ENCODE measurements around the gene SUSD2.

DNA sequence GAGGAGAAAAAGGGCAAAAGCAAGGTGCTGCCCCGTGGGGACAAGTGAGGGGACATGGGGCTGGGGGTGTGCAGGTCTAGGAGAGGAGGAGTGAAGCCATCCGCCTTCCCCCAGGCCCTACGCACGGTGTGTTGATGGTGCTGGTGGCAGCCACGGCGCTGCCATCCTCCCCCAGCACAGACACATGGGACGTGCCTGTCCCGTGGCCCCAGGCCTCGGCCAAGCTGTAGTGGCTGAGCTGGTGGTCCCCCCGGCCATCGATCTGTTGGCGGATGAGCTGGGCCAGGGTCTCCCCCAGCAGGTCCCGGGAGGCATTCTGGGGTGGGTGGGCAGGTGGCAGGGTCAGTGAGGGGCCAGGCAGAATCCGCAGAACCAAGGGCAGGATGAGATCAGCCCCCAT, 44.7 kb downstream of the SUSD2 start:
- TF ChIP-seq POLR2A (IDR thresholded peaks at IDR 0.05; ENCODE audit: low read depth), result no peak
- TF ChIP-seq, protein P1, sequence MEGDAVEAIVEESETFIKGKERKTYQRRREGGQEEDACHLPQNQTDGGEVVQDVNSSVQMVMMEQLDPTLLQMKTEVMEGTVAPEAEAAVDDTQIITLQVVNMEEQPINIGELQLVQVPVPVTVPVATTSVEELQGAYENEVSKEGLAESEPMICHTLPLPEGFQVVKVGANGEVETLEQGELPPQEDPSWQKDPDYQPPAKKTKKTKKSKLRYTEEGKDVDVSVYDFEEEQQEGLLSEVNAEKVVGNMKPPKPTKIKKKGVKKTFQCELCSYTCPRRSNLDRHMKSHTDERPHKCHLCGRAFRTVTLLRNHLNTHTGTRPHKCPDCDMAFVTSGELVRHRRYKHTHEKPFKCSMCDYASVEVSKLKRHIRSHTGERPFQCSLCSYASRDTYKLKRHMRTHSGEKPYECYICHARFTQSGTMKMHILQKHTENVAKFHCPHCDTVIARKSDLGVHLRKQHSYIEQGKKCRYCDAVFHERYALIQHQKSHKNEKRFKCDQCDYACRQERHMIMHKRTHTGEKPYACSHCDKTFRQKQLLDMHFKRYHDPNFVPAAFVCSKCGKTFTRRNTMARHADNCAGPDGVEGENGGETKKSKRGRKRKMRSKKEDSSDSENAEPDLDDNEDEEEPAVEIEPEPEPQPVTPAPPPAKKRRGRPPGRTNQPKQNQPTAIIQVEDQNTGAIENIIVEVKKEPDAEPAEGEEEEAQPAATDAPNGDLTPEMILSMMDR (IDR thresholded peaks at IDR 0.05), result no peak
